GM18951 (cell line): ENCODE results near the gene VSX1.

Source experiments
- POLR2A ChIP-seq: IDR thresholded peaks from 4 replicates; pipeline ENCODE4 v1.6.1; 2011; ENCODE audit warnings: mild to moderate bottlenecking; ENCODE audit not compliant: insufficient read length, insufficient read depth; ENCODE audit errors: extremely low read depth
- in situ Hi-C: fragments of 300-500 bp; cut with MboI; formaldehyde crosslinking; loops from one replicate; pipeline ENCODE4 v1.12.0; 2022; ENCODE audit warnings: low sequenced_read_pairs, mixed read lengths, inconsistent platforms; ENCODE audit not compliant: unreplicated experiment

VSX1 gene

DNA sequence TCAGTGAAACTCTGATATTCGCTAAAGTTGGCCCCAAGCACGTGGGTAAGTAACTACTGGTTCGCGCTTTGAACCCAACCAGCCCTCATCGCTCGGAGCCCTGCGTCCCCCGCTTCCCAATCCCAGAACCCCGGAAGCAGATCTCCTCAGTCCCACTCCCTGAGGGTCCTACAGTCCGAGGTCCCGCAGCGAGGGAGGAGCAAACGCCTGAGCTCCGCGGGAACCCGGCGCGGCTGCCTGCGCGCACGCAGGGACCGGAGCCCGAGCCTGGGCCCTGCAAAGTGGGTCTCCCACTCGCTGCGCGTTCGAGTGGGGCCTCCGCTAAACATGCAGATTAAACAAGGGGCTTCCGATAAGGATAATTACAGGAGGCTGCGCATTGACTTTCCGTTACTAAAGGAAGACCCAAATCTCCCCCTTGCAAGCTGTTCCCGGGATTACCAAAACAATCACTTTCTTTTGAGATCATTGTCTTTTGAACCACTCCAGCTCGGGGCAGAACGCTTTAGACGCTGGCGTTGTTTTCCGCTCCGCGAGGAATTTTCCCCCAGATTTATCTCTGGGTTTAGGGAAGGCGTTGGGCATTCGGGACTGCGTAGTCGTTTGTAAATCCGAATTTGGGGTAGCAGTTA lies 1.3 kb upstream of the VSX1 start:
- in situ Hi-C loops: no loop called here
- TF ChIP-seq POLR2A: no peak

DNA sequence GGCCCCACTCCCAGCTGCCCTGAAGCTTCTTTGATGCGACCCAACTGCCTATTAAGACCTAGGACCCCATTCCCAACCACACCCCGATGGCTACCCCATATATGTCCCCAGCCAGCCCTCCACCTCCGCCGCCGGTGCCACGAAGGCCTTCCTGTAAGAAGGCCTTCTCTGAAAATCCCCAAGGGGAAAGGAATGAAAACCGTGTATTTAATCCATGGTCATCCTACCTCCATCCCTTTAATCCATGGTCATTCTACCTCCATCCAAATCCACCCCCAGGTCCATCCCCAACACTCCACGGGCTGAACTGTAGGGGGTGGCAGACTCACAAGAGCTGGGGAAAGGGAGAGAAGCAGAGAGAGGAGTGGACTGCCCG lies 545 bp upstream of the VSX1 start:
- in situ Hi-C loops: no loop called here
- no peak for TF ChIP-seq POLR2A

DNA sequence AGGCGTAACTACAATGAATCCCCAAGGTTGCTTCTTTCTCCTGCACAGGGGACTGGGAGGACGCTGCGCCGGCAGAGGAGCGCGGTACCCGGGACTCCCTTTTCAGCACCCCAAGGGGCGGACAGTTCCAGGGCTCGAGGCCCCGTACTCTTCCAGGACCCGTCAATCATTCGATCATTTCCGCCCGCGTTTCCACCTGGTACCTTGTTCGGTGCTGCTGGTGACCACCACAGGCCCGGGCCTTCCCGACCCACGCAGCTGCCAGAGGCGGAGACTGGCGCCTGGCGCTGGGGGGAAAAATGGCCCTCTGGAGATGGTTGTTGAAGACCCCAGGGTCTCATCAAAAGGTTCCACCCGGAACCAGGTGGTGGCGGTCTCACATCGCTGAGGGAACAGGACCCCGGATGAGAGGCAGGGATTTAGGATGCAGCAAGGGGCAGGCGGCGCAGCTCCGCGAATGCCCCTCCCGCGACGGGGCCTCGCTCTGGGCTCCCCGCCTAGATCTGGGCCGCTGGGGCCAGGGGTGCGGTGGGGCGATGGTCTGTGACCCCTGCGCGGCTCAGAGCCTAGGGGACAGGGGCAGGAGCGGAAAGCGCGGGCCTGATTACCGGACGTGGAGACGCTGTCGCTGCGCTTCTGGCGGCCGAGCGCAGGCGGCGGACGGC lies 744 bp downstream of the VSX1 start:
- in situ Hi-C loops: no loop called here
- TF ChIP-seq POLR2A: no peak

DNA sequence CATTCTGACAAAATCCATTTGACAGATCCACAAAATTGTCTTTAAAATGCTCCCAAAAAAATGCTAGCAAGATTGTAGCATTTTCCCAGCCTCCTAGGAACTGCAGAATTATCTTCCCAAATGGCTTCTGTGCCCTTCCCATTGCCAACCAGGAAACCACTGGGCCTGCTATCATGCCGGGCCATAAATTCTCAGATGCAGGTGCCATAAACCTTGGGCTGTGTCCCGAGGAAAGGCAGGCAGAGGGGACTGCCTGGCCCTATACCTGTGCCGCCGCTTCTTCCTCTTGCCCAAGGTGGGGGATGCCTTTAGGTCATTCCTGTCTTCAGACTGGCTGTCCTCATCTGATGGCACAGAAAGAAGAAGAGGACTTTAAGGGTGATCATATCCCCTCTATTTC lies 2.8 kb downstream of the VSX1 start:
- in situ Hi-C loops: no loop called here
- TF ChIP-seq POLR2A: no peak

DNA sequence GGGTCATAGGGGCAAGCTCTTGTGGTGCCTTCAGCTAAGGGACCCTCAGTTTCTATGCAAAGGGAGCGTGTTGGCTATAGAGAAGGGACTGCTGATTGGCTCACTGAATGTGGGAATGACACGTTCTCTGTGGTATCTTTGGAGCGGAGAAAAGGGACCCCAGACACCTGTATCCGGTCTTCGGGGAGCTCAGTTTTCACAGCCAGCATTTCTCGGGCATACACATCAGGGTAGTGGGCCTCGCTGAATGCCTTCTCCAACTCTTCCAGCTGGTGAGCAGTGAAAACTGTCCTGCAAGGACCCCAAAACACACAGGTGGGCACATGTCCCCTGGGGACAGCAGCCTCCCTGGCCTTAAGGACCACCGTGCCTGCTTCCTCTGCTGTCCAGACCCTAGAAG lies 3.3 kb downstream of the VSX1 start:
- no peak for TF ChIP-seq POLR2A
- in situ Hi-C loops: no loop called here

DNA sequence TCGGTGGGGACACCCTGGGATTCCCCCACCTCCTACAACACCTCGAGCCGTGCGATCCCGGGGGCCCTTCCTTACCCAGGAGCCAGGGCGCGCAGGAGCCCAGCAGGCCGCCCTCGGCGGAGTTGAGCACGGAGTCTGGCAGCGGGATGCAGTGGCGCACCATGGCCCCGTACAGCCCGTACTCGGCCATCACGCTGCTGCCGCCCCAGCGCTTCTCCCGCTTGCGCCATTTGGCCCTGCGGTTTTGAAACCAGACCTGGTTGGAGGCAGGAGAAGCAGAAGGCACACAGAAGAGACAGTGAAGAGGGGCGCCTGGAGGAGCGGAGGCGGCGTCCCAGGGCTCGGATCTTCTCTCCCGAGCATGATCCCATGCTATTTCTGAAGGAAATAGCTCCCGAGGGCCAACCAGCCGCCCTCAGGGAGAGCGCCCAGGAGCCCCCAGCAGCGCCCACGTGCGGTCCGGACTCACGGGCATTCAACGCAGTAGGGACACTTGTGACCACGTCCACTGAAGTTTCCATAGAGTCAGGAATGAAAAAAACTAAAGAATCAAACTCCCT lies 4.3 kb downstream of the VSX1 start:
- TF ChIP-seq POLR2A: no peak
- in situ Hi-C loops: no loop called here

DNA sequence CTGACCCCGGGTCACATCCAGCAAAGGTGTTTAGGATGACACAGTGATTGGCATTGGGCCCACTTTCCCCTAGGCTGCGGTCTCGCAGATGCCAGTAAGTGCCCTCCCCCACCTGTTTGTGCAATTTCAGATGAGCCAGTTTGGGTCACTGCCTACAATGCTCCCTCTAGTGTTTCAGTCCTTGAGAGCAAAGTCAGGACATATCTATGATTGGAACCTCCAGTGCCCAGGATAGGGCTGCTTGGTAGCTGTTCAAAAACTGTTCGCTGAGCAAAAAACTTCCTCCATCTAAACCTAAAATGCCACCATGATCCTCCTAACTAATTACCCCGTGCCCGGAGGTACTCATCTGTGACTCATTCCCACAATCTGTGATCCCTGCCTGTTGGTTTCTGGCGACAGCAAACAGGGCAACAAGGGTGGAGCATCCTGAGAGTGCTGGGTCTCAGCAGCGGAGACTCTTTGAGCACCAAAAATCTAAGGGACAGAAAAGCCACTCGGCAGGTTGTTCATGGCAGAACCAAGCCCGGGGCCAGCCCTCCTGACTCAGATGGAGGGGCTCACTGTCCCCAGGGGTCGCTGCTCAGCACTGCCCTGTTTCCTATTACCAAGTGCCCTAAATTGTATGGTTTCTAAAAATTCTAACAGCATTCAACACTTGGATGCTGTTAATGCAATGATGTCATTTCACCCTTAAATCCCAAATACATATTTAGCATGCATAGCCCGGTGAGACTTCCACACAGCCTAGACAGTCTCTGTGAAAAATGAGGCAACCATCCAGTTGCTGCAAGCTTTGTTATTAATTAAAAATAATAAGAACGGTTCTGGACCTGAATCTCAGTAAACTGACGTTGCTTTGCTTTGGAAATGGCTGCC lies 5.0 kb downstream of the VSX1 start:
- in situ Hi-C loops: no loop called here
- TF ChIP-seq POLR2A: no peak

DNA sequence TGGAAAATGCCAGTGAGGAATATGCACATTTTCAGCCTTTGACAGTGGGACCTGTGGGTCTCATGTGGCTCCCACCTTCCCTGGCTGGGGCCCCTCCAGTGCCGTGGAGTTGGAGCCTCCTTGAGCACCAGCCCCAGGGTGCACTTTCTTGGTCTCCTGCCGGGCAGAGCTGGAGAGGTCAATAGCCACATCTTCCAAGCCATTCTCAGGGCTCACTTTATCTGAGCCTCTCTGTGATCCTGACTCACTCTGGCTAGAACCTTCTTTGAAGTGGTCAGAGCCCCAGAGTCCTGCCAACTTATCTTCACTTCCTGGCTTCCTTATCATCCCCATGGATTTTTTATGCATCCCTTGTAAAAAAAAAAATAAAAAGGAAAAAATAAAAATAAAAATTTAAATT lies 5.7 kb downstream of the VSX1 start:
- in situ Hi-C loops: no loop called here
- no peak for TF ChIP-seq POLR2A

DNA sequence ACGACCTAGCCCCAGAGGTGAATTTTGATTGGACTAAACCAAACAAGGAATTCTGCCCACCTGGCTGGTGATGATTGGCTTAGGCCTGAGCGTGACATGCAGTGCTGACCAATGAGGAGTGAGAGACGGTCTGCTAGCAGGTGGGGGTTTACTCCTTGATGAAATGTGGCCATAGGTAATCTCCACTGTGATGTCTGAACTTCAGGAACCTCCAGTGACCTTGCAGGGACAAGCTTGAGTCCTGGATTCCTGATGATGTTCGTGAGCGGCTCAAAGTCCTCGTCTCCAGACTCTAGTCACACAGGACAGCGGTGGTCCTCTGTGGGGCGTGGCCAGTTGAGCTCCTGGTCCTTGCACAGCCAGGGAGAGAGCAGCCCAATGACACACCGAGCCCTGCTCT lies 8.4 kb downstream of the VSX1 start:
- in situ Hi-C loops: no loop called here
- TF ChIP-seq POLR2A: no peak

DNA sequence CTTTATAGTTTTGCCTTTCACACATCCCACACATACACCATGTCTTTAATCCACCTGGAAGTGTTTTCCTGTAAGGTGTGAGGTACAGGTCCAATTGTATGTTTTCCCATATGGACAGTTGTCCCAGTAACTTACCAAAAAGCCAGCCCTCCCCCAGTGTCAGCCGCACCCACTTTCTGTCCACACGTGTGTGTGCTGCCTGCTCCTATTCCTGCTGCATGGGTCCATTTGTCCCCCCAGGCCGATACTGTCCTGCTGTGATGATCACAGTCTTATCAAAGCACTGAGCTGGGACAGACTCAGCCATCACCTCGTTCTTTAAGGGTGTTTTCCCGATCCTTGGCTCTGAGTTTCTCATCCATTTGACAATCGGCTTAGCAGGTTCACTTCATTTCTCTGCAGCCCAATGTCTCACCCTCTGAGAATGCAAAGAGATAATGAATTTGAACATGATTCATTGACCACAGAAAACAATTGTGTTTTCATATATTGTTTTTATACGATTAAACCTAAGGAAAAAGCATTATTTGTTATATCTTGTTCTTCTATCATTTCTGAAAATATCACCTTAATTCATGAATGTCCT lies 9.6 kb downstream of the VSX1 start:
- no peak for TF ChIP-seq POLR2A
- in situ Hi-C loops: no loop called here

DNA sequence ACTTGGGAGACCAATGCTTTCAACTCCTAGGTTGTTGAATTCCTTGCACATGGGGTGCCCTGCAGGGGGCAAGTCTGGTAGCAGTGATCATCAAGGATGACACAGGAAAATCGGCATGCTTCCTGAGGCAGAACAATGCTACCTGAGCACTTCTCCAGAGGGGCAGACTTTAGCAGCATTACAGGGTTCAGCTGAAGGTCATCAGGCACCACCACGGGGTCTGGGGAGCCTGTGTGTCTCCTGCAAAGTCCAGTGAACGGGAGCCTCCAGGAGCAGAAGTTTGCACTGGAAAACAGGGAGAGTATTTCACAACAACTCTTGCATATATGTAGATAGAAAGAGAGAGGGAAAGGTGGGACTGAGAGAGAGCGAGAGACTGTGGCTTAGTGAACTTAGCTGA lies 10.2 kb downstream of the VSX1 start:
- in situ Hi-C loops: no loop called here
- TF ChIP-seq POLR2A: no peak

DNA sequence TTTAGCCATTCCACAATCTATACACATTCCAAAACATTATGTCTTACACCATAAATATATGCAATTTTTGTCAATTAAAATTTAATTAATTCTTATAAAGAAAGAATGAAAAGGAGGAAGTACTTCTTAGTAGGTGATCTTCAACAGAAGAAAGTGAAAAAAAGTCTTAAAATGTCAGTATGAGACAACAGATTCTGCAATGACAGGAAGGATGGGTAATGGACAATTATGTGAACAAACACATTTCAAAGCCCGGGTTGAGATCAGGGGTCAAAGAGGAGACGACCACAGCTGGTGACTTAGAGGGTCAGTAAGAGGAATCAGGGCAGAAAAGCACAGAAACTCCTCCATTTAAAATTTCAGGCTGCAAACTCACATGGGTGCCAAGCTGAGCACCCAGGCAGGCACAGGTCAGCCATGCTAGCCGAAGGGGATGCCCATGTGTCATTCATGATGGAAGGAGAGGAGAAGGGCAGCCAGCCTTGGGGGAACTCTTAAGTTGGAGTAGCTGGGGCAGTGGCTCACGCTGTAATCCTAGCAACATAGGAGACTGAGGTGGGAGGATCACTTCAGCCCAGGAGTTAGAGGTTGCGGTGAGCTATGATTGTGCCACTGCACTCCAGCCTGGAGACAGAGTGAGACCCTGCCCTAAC lies 11.0 kb downstream of the VSX1 start:
- in situ Hi-C loops: no loop called here
- TF ChIP-seq POLR2A: no peak
